BE2C (cell line): ENCODE results near the gene CATSPERD.

Experiments
- DNase-seq: peaks from one replicate; pipeline ENCODE4 v3.0.0-alpha.2; 2020
- H3K27me3 ChIP-seq: fragments of 250-450 bp; sonication (Bioruptor Pico); 2 replicates; pipeline ENCODE4 v1.5.1; 2020; ENCODE audit warnings: mild to moderate bottlenecking
- H3K36me3 ChIP-seq: fragments of 250-450 bp; sonication (Bioruptor Pico); 2 replicates; pipeline ENCODE4 v1.5.1; 2020; ENCODE audit warnings: mild to moderate bottlenecking
- H3K4me1 ChIP-seq: fragments of 250-450 bp; sonication (Bioruptor Pico); 2 replicates; pipeline ENCODE4 v1.5.1; 2020
- H3K4me3 ChIP-seq: 2 replicates; pipeline ENCODE4 v1.5.1; 2011; ENCODE audit warnings: low read depth, low read length
- H3K9me3 ChIP-seq: fragments of 250-450 bp; sonication (Bioruptor Pico); 2 replicates; pipeline ENCODE4 v1.5.1; 2020
- TF ChIP-seq, protein P1 (sequence below): IDR thresholded peaks from 2 replicates; pipeline ENCODE4 v1.5.1; 2012; ENCODE audit warnings: mild to moderate bottlenecking, low read depth, low read length

Gene CATSPERD

DNA sequence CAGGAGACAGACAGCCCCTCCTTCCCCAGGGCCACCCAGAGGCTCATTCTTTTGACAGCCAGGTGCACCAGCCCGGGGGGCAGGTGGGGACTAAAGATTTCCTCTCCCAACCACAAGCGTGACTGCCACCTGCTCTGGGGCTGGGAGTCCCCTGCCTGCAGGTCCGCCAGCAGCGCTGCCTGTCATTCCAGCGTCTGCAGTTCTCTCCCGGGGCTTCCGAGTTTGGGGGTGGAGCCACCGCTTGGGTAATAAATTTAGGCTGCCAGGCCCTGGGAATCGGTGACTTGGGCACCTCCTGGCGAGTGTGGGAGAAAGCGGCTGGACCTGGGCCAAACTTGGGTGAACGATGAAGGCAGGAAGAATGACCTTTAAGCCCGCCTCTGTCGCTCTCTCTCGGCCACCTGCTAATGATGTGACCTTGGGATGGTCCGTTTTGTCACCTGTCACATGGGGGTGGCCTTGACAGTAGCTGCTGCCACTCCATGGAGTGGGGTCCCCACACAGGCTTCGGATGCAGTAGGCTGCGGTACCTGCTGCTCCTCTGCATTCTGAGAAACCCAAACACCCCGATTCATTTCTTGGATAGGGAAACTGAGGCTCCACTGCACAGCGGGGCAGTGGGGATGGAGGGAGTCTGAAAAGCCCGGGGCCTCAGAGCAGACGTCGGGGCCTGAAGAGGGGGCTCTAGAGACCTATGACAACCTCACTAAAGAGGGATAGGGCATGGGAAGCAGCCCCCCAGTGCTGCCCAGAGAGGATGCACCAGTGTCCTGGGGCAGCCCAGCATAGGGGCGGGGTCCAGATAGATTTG lies 106.3 kb downstream of the CATSPERD start:
- peaks cover 12% of the 10 kb centered on the region for H3K4me1 ChIP-seq
- H3K36me3 ChIP-seq: no peaks in the 10 kb centered on the region
- no peak overlapping the region for H3K4me3 ChIP-seq
- DNase-seq: peak; percentile 92
- H3K9me3 ChIP-seq: no peaks in the 10 kb centered on the region
- H3K27me3 ChIP-seq: no peaks in the 10 kb centered on the region
- TF ChIP-seq, protein P1, sequence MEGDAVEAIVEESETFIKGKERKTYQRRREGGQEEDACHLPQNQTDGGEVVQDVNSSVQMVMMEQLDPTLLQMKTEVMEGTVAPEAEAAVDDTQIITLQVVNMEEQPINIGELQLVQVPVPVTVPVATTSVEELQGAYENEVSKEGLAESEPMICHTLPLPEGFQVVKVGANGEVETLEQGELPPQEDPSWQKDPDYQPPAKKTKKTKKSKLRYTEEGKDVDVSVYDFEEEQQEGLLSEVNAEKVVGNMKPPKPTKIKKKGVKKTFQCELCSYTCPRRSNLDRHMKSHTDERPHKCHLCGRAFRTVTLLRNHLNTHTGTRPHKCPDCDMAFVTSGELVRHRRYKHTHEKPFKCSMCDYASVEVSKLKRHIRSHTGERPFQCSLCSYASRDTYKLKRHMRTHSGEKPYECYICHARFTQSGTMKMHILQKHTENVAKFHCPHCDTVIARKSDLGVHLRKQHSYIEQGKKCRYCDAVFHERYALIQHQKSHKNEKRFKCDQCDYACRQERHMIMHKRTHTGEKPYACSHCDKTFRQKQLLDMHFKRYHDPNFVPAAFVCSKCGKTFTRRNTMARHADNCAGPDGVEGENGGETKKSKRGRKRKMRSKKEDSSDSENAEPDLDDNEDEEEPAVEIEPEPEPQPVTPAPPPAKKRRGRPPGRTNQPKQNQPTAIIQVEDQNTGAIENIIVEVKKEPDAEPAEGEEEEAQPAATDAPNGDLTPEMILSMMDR: peak; percentile 49

DNA sequence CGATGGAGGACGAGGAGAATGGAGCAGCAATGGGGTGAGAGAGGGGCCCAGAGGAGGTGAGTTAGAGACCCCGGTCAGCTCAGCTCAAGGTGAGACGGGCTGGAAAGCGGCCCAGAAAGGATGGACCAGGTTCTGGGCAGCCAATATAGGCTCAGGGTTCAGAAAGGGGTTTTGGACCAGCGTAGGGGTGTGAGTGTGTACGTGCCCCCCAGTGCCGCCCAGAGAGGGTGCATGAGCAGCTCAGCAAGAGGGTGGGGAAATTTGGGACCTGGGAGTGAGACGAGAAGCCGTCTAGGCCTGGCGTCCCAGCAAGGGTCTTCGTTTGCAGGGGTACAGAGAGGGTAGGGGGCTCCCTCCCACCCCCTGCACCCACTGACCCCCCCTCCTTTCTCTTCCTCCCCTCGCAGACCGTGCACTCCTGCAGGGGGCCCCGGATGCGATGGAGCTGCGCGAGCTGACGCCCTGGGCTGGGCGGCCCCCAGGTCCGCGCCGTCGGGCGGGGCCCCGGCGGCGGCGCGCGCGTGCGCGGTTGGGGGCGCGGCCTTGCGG lies 107.0 kb downstream of the CATSPERD start:
- Histone ChIP-seq H3K4me1 (peaks cover 12% of the 10 kb centered on the region), H3K9me3 (no peaks in the 10 kb centered on the region), H3K4me3 (no peak overlapping the region), H3K36me3 (no peaks in the 10 kb centered on the region), H3K27me3 (no peaks in the 10 kb centered on the region)
- no peak for DNase-seq
- TF ChIP-seq, protein P1: no peak

GRCh38 chr19:5827891-5828660 lies 107.6 kb downstream of the CATSPERD start:
- Histone ChIP-seq H3K9me3 (no peaks in the 10 kb centered on the region), H3K27me3 (no peaks in the 10 kb centered on the region), H3K4me3 (peak overlapping the region; percentile 83), H3K4me1 (peaks cover 12% of the 10 kb centered on the region), H3K36me3 (no peaks in the 10 kb centered on the region)
- TF ChIP-seq, protein P1: no peak
- DNase-seq: peak; percentile 97
